22Rv1 (cell line): ENCODE results near the gene SYT7.

Experiments
- CTCF ChIP-seq: fragments of 450-650 bp; IDR thresholded peaks from 2 replicates; pipeline ENCODE4 v1.5.1; 2017; ENCODE audit warnings: mild to moderate bottlenecking
- ZFX ChIP-seq: fragments of 450-650 bp; IDR thresholded peaks from 2 replicates; pipeline ENCODE4 v1.6.1; 2017; ENCODE audit warnings: antibody characterized with exemption, borderline replicate concordance

GRCh38 chr11:61609980-61610366, 29.1 kb upstream of the SYT7 start:
- TF ChIP-seq CTCF (peak; percentile 57), ZFX (no peak)
